ENCODE measurements around the gene WWOX.

WWOX gene

DNA sequence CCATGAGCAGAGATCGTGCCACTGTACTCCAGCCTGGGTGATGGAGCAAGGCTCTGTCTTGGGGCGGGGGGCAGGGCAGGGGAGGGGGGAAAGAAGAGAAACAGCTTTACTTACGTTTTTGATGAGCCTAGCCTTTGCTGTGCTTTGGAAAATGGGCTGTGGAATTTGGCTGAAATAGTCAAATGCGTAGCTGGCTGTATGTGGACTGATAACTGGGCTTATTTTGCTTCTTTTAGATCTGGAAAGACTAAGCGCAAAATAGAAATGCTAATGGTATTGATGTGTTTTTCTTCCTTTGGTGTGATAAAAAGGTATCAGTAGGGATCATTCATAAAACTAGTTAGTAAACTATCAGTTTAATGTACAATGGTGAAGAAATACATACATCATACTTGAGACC lies 346.4 kb downstream of the WWOX start:
- no peak for DNase-seq

DNA sequence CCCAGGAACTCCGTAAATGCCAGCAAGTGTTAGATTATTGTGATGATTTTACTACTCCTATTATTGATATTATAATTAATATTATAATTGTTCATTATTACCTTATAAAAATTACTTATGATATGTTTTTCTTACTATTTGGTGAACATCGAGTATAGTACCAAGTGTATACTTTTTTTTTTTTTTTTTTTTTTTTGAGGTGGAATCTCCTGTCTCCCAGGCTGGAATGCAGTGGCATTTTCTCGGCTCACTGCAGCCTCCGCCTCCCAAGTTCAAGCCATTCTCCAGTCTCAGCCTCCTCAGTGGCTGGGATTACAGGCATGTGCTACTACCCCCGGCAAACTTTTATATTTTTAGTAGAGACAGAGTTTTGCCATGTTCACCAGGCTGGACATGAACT lies 347.0 kb downstream of the WWOX start:
- DNase-seq, result no peak

DNA sequence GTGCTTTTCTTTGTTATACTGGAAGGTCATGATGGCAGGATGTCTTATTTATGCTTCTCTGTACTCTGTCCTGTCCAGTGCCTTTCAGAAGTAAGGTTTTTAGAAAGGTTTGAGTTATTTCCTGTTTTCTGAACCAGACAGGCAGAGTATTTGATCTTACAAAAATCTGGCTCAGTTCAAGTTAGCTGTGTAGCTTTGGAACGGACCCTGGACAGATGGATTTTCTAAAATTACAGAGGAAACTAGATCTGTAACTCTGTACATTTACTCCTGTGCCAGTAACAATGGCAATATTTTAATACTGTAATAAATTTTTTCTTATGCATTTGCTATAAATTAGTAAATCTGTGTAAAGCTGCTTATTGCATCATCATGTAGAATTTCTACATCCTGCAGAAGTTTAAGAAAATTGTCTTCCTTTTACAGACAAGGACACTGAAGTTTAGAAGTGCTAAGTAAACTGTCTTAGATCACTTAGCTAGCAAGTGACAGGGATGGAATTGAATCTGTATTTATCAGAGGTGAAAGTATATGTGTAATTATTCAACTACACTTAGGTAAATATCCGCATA lies 347.6 kb downstream of the WWOX start:
- DNase-seq, result no peak

- DNase-seq, result no peak
Measured at GRCh38 chr16:78448658-78449271, 349.3 kb downstream of the WWOX start.

DNA sequence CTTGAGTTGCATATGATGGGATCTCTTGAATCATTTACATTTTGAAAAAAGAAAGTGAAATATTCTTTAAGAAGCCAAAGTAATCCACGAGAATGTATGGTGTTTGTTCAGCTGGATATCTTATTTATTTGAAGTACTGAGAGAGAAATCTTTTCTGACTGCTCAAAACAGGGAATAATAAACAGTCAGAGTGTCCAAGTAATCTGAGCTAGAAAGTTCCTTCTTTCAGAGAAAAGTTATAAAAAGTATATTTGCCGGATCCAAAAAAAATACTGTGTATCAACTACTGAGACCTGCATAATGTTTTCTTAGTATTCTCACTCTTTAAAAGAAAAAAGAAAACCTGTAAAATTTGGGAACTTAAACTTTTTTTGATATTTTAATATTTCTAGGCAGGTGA lies 350.8 kb downstream of the WWOX start:
- DNase-seq, result no peak

- DNase-seq, result no peak
Measured at GRCh38 chr16:78452025-78452555, 352.6 kb downstream of the WWOX start.

- DNase-seq, result no peak
Measured at GRCh38 chr16:78455861-78456260, 356.4 kb downstream of the WWOX start.

DNA sequence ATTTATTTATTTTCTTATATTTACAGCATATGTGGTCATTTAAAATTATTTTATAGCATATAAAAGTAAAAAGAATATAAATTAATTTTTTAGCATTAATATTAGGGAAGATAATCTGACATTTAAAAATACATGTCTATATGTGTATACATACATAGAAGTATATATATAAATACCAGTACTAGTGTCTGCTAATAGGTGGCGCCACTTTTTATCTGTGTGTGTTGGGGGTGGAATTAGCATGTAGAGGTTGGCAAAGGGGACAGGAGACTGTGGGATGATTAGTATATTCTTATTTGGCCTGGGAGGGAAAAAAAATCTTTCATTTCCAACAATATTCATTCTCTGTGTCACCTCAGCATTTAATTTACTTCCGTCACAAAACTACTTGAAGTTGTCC lies 359.1 kb downstream of the WWOX start:
- DNase-seq, result no peak

GRCh38 chr16:78460428-78460827 lies 361.0 kb downstream of the WWOX start:
- no peak for DNase-seq

GRCh38 chr16:78461087-78461486 lies 361.6 kb downstream of the WWOX start:
- no peak for DNase-seq

DNA sequence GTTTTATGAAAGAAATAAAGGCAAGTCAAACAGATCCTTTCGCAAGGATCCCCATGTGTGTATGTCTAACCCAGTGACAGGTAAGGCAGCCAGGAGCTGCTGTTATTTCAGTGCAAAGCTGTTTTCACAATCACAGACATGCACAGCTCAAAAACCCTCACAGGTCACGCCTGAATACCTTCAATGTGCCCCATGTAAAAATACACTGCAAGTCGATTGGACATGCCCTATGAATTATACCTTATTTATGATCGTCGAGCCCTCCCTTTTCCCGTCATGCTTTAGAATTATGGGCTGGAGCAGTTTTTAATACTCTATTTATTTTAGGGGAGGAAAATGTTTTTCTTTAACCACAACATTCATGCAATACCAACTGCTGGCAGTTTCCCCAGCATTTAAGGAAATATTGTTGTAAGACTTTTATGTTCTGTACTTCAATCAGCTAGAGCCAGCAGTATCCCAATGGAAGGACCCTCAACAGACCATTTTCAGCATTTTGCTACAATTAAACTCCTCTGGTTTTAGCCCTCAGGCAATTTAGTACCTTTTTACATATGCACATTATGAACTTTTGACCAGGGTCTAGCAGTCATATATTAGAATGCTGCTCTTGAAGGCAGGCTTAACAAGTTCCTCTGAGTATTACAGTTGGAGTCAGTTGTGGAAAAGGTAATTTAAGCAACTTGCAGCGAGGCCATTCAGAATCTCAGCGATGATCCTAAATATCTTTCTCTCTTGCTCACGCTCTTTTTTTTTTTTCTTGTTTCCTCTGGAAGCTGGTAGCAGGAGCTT lies 362.2 kb downstream of the WWOX start:
- no peak for DNase-seq

- DNase-seq, result no peak
Measured at GRCh38 chr16:78462288-78463208, 363.1 kb downstream of the WWOX start.

DNA sequence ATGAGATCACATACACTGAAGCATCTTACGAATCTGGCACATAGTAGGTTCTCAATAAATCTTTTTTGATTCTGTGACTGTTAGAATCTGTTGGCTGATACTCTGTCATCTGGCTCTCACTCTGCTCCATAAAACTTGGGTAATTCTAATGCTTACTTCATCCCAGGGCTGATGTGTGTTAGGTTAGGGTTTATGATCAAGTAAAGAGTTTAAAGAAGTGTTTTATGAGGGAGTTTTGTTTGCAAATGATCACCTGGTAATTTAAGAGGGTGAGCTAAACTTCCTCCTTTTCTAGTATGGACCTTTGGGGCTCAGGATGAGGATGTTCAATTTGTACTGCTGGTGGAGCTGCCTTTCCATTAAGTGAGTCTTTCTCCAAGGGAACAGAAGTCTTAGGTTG lies 364.1 kb downstream of the WWOX start:
- no peak for DNase-seq

DNA sequence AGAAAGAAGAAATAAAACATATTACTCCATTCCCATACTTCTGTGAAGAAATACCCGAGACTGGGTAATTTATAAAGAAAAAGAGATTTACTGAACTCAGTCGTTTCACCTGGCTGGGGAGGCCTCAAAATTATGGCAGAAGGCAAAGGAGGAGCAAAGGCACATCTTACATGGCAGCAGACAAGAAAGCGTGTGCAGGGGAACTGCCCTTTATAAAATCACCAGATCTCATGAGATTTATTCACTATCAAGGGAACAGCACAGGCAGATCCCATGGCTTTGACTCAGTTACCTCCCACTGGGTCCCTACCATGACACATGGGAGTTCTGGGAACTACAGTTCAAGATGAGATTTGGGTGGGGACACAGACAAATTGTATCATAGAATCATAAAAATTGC lies 365.4 kb downstream of the WWOX start:
- DNase-seq, result no peak

DNA sequence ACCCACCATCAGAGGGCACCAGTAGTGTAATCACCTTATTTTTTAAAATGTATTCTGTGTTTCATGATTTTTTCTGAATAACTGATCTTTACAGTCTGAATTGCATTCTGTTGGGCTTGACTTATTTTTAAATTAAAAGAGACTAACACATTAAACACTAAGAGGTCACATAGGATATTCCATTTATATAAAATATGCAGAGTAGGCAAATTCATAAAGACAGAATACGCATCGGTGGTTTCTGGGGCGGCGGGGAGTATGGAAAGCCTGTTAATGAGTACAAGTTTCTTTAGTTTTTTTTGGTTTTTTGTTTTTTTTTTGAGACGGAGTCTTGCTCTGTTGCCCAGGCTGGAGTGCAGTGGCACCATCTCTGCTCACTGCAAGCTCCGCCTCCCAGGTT lies 366.3 kb downstream of the WWOX start:
- no peak for DNase-seq

DNA sequence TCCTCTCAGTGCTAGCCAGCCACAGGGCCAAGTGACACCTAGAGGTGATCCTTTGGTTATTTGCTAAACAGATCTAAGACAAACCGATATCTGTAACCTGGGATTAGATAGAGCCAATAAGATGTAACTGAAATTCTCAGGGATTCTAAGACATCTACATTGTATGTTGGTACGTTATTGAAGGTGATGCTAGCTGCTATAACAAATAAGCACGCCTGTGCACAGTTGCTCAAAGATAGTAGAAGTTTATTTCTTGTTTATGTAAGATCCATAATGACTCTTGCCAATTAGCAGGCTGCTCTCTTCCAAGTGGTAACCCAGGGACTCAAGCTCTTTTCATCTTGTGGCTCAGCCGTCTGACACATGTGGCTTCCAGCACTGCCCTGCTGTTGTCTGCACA lies 370.3 kb downstream of the WWOX start:
- no peak for DNase-seq

DNA sequence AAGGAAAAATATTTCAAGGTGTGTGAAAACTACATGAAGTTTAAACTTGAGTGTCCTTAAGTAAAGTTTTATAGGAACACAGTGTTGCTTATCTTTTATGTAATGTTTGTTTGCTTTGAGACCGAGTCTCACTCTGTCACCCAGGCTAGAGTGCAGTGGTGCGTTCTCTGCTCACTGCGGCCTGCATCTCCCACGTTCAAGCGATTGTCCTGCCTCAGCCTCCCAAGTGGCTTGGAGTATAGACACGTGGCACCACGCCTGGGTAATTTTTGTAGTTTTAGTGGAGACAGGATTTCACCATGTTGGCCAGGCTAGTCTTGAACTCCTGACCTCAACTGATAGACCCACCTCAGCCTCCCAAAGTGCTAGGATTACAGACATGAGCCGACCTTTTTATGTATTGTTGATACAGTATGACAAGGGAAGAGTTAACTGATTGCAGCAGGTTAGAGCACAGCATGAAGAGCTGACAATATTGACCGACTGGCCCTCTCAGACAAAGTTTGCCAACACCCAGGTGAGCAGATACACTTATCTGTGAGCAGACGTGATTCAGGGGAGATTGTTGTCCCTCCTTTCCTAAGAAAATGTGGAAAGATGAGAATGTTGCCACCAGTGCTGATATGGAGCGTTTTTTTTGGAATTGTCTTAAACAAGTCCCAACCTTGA lies 373.7 kb downstream of the WWOX start:
- no peak for DNase-seq

DNA sequence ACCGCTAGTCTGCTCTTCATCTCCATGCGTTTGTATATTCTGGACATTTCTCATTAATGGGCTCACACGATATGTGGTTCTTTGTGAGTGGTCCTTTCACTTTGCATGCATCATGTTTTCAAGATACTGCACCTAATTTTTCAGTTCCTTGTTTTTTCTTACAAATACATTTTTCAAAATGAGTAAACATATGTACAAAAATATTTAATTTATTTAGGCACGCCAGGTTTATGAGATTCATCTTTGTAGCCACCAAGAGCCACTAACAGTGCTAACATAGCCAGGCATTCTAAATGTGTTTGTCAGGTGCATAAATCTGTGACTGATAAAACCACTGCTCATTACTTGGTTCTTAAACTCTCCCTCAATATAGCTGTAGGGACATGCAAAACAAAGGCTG lies 375.3 kb downstream of the WWOX start:
- DNase-seq, result no peak

GRCh38 chr16:78476615-78477014 lies 377.2 kb downstream of the WWOX start:
- DNase-seq, result no peak

DNA sequence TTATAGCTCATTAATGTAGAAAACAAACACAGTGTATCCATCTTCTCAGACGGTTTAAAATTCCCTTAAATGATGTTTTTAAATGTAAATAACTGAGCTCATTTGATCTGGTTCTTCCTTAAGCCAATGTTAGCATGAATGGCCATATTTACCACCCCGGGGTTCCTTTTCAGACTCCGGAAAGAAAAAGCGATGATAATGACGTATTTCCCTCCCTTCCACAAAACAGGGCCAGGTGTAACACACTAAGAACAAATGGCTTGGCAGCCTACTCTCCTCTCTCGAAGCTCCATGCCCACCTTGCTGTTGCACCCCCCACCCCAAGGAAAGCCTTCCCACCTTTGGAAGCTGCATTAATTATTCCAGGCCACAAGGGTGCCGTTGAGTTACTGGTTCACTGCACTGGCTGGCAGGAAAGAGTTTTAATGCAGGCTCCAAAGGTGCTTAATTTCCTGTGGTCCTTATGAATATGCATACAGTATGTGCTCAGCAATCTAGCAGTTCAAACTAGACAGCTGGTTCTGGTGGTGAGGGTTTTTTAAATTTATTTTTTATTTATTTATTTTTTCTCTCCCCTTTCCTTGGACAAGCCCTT lies 378.9 kb downstream of the WWOX start:
- DNase-seq, result no peak

- no peak for DNase-seq
Measured at GRCh38 chr16:78479723-78480122, 380.3 kb downstream of the WWOX start.

GRCh38 chr16:78480588-78480987 lies 381.1 kb downstream of the WWOX start:
- DNase-seq, result no peak

All from stimulated activated CD4-positive, alpha-beta T cell treated with anti-CD3 and anti-CD28 coated beads, Interleukin-4, amount 100 ng/mL, for 24 hours (primary cell).